TTC549 (cell line): Measurements from ENCODE around the gene SCN10A.

Source experiments
- FAIRE-seq: peaks from 2 replicates; lab custom pipeline; 2012; peaks lifted over from hg19 to GRCh38; lab: Jason Lieb, UNC

Gene SCN10A

GRCh38 chr3:38651153-38651789, 164.7 kb downstream of the SCN10A start:
- FAIRE-seq = no peak

DNA sequence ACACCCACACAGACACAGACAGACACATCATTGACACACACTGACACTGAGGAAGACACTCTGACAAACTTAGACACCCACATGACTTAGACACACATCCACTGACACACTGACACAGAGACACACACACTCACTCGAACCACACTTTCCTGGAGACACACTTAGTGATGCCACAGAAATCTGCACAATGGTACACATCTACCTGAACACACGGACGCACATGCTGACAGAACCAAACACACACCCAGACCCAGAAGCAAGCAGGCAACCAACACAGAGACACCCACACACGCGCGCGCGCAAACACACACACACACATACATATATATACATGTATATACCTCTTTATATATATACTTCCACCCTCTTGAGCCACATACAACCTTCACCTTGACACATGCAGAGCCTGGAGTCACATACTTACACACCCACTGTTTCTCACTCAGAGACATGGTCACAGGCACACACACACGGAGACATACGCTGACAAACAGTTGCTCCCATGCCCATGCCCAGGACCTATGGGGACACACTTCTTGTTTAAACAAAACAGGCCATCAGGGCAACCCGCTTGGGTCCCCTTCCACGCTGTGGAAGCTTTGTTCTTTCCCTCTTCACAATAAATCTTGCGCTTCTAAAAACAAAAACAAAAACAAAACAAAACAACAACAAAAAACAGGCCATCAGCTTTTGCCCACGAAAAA, 165.6 kb downstream of the SCN10A start:
- no peak for FAIRE-seq

GRCh38 chr3:38649500-38650247, 166.3 kb downstream of the SCN10A start, which contains the start of gene SCN5A:
TSS of gene SCN5A (minus strand) at chr3:38649687. CDS start at chr3:38633307, 16,380 bp downstream.
- FAIRE-seq = no peak

DNA sequence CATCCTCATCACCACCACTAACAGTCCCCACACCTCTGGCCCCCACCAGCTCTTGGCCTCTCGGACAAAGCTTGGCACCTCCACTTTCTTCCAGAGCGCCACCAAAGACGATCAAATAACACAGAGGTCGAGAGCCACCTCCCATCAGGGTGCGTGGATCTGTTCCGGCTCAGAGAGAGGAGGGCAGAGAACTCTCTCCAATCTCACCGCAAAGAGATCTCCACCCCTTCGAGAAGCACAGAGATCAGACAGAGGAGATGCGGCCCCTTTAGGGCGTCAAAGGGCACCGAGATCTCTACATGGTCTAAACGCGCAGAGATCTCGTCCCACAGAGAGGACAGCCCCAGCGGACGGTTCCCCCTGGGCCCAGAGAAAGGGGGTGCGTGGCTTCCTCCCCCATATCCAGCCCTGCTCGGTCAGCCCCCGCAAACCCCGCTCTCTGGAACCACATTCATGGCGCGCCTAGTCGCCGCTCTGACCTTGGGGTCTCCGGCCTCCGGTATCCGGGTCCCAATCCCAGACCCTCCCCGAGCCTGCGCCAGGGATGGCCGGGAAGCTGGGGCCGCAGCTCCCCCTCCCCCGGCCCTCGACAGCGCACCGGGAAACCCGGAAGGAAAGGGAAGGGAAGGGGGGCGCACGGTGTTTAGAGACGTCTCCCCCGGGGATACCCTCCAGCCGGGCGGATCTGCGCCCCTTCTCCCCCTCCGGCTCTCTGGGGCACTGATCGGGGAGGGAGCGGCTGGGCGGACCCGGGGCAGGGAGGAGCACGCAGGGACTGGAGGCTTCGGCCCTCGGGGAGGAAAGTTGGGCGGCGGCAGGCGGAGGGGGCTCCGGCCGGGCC, 167.1 kb downstream of the SCN10A start:
- no peak for FAIRE-seq

DNA sequence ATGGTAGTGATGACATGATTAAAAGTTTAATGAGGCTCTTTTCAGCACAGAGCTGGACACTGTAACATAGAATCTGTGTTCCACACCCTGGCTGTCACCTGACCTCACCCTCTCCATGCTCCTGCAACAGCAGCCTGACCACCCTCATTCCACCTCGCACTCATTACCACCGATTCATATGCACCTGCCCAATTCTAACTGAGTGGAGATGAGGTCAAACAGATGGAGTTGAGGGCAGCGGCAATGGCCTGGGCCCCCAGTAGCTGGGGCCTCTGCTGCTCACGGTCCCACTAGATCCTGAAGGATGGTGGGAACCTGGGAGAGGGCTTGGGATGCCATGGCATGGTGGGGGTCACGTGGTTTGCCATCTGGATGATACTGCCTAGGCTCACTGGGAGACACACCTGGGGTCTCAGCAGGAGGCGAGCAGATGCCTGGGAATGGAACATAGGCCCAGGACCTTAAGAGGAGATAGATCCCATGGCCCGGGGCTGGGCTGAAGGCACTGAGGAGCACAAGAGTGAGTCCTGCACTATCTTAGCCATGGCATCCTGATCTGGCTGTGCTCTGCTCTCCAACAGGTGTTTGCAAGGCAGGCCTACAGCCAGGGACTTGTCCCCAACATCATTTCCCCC, 167.9 kb downstream of the SCN10A start:
- FAIRE-seq = no peak

DNA sequence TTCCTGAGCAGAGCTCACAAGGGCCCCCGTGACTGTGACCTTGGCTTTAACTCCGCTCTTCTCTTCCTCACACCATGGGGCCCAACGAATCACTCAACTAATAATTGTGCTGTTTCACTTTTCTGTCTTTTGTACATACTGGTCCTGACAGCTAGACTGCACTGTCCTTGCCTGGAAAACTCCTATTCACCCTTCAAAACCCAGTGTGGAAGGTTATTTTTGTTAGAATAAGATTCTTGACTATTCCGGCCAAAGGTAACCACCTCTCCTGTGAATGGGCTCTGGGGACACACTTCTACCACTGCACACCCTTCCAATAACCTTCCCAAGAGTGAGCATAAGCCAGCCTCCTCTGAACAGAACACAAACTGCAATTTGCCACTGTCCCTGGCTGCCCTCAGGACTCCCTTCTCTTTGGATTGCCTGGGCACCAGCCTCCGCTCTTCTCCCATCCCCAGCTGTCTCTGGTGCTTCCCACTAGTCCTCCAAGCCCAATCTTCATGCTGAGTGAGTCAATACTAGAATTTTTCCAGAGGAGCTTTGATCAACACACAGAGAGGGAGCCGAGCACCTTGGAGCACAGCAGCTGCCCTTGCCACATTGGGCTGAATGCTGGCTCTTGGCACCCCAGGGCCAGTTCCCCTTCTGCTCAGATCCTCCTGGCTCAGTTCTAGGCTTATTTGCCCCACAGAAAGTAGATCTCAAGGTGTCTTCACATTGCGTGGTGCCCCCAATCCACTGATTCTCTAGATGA, 168.6 kb downstream of the SCN10A start:
- no peak for FAIRE-seq
